ENCODE results near the gene PAK5.

DNA sequence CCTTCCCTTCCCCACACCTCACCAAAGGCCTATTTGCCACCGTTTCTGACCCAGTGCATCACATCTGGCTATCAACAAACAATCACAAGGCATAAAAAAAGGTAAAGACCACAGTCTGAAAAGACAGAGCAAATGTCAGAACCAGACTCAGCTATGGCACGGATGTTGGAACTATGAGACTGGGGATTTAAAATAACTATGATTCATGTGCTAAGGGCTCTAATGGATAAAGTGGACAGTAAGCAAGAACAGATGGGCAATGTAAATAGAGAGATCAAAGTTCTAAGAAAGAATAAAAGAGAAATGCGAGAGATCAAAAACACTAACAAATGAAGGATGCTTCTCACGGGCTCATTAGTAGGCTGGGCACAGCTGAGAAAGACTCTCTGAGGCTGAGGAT lies 225.0 kb downstream of the PAK5 start:
- TF ChIP-seq, protein P1, sequence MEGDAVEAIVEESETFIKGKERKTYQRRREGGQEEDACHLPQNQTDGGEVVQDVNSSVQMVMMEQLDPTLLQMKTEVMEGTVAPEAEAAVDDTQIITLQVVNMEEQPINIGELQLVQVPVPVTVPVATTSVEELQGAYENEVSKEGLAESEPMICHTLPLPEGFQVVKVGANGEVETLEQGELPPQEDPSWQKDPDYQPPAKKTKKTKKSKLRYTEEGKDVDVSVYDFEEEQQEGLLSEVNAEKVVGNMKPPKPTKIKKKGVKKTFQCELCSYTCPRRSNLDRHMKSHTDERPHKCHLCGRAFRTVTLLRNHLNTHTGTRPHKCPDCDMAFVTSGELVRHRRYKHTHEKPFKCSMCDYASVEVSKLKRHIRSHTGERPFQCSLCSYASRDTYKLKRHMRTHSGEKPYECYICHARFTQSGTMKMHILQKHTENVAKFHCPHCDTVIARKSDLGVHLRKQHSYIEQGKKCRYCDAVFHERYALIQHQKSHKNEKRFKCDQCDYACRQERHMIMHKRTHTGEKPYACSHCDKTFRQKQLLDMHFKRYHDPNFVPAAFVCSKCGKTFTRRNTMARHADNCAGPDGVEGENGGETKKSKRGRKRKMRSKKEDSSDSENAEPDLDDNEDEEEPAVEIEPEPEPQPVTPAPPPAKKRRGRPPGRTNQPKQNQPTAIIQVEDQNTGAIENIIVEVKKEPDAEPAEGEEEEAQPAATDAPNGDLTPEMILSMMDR (conservative IDR thresholded peaks at IDR 0.05 in 1 of 2, IDR thresholded peaks at IDR 0.05 in 1 of 2; ENCODE audit: low read depth in 1 of 2, low read length in 2 of 2), result no peak
- TF ChIP-seq EZH2 (IDR thresholded peaks at IDR 0.05; ENCODE audit: low read length, missing control alignments), result no peak
